Measurements from ENCODE around the gene C6orf47.

Gene C6orf47

GRCh38 chr6:31621320-31621939 lies 39.1 kb downstream of the C6orf47 start:
- TF ChIP-seq POLR2AphosphoS5 (IDR thresholded peaks at IDR 0.05; ENCODE audit: low read depth, low read length), result no peak
- no peak for TF ChIP-seq POLR2A (IDR thresholded peaks at IDR 0.05; ENCODE audit: low read depth, low read length)
- no peak for TF ChIP-seq SPI1 (IDR thresholded peaks at IDR 0.05; ENCODE audit: low read depth, low read length)
- TF ChIP-seq POU2F2 (IDR thresholded peaks at IDR 0.05; ENCODE audit: low read depth, low read length), result no peak
- TF ChIP-seq TAF1 (IDR thresholded peaks at IDR 0.05; ENCODE audit: low read depth, low read length), result no peak
- no peak for TF ChIP-seq PAX5 (IDR thresholded peaks at IDR 0.05; ENCODE audit: insufficient read depth, low read length, severe bottlenecking)
- DNase-seq (ENCODE audit: insufficient read length, low spot score), result no peak
- no peak for FAIRE-seq

- FAIRE-seq, result peak; percentile 40
- DNase-seq (ENCODE audit: insufficient read length, low spot score), result peak; percentile 75
- TF ChIP-seq TAF1 (IDR thresholded peaks at IDR 0.05; ENCODE audit: low read depth, low read length) (peak; percentile 93), POLR2A (IDR thresholded peaks at IDR 0.05; ENCODE audit: low read depth, low read length) (peak; percentile 24), PAX5 (IDR thresholded peaks at IDR 0.05; ENCODE audit: insufficient read depth, low read length, severe bottlenecking) (peak; percentile 3), POU2F2 (IDR thresholded peaks at IDR 0.05; ENCODE audit: low read depth, low read length) (0 out of 2 replicates have a peak, but pooled peaks have one; percentile 87), POLR2AphosphoS5 (IDR thresholded peaks at IDR 0.05; ENCODE audit: low read depth, low read length) (peak; percentile 82), SPI1 (IDR thresholded peaks at IDR 0.05; ENCODE audit: low read depth, low read length) (no peak)
These were observed 39.8 kb downstream of the C6orf47 start, which contains the start of gene PRRC2A for GRCh38 chr6:31620586-31621319. PRRC2A (plus strand) TSS chr6:31620715; CDS start chr6:31622790, 2,075 bp downstream.

GRCh38 chr6:31619805-31620585 lies 40.6 kb downstream of the C6orf47 start:
- TF ChIP-seq PAX5 (IDR thresholded peaks at IDR 0.05; ENCODE audit: insufficient read depth, low read length, severe bottlenecking) (no peak), POLR2A (IDR thresholded peaks at IDR 0.05; ENCODE audit: low read depth, low read length) (peak; percentile 90), TAF1 (IDR thresholded peaks at IDR 0.05; ENCODE audit: low read depth, low read length) (peak; percentile 63; the same call in 1 of the 2 replicates), POLR2AphosphoS5 (IDR thresholded peaks at IDR 0.05; ENCODE audit: low read depth, low read length) (peak; percentile 95), SPI1 (IDR thresholded peaks at IDR 0.05; ENCODE audit: low read depth, low read length) (no peak), POU2F2 (IDR thresholded peaks at IDR 0.05; ENCODE audit: low read depth, low read length) (peak; percentile 99)
- DNase-seq (ENCODE audit: insufficient read length, low spot score), result peak; percentile 89
- peak; percentile 96 for FAIRE-seq

- no peak for TF ChIP-seq POLR2AphosphoS5 (IDR thresholded peaks at IDR 0.05; ENCODE audit: low read depth, low read length)
- TF ChIP-seq TAF1 (IDR thresholded peaks at IDR 0.05; ENCODE audit: low read depth, low read length), result no peak
- TF ChIP-seq SPI1 (IDR thresholded peaks at IDR 0.05; ENCODE audit: low read depth, low read length), result no peak
- no peak for TF ChIP-seq POU2F2 (IDR thresholded peaks at IDR 0.05; ENCODE audit: low read depth, low read length)
- no peak for TF ChIP-seq PAX5 (IDR thresholded peaks at IDR 0.05; ENCODE audit: insufficient read depth, low read length, severe bottlenecking)
- TF ChIP-seq POLR2A (IDR thresholded peaks at IDR 0.05; ENCODE audit: low read depth, low read length), result no peak
- no peak for DNase-seq (ENCODE audit: insufficient read length, low spot score)
- peak; percentile 85 for FAIRE-seq
These were observed 43.6 kb downstream of the C6orf47 start for GRCh38 chr6:31617010-31617409.

DNA sequence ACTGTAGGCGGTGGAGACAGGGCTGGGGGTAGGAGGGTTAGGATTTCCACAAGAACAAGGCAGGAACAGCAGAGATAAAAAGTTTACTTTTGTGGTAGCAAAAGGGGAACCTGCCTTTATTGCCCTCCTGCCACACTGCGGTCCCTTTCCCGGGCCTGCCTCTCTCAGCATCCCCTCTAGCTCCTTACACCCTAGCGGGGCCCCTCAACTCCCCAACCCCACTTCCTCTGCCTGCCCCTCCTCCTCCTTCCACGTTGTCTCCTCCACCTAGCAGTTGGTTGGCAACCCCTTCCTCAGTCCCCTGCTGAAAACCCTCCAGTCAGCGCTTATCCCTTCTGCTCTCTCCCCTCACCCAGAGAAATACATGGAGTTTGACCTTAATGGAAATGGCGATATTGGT lies 44.8 kb downstream of the C6orf47 start:
- DNase-seq (ENCODE audit: insufficient read length, low spot score), result no peak
- TF ChIP-seq POU2F2 (IDR thresholded peaks at IDR 0.05; ENCODE audit: low read depth, low read length), result no peak
- TF ChIP-seq SPI1 (IDR thresholded peaks at IDR 0.05; ENCODE audit: low read depth, low read length), result peak; percentile 74
- peak; percentile 64 for TF ChIP-seq POLR2A (IDR thresholded peaks at IDR 0.05; ENCODE audit: low read depth, low read length)
- FAIRE-seq, result peak; percentile 64

GRCh38 chr6:31614684-31615578 lies 45.6 kb downstream of the C6orf47 start, which contains the start of gene AIF1:
AIF1 (plus strand) TSS chr6:31615234; CDS start chr6:31615330, 96 bp downstream.
- no peak for TF ChIP-seq PAX5 (IDR thresholded peaks at IDR 0.05; ENCODE audit: insufficient read depth, low read length, severe bottlenecking)
- TF ChIP-seq SPI1 (IDR thresholded peaks at IDR 0.05; ENCODE audit: low read depth, low read length), result 0 out of 2 replicates have a peak, but pooled peaks have one; percentile 42
- no peak for TF ChIP-seq TAF1 (IDR thresholded peaks at IDR 0.05; ENCODE audit: low read depth, low read length)
- no peak for TF ChIP-seq POLR2A (IDR thresholded peaks at IDR 0.05; ENCODE audit: low read depth, low read length)
- no peak for DNase-seq (ENCODE audit: insufficient read length, low spot score)
- no peak for FAIRE-seq

DNA sequence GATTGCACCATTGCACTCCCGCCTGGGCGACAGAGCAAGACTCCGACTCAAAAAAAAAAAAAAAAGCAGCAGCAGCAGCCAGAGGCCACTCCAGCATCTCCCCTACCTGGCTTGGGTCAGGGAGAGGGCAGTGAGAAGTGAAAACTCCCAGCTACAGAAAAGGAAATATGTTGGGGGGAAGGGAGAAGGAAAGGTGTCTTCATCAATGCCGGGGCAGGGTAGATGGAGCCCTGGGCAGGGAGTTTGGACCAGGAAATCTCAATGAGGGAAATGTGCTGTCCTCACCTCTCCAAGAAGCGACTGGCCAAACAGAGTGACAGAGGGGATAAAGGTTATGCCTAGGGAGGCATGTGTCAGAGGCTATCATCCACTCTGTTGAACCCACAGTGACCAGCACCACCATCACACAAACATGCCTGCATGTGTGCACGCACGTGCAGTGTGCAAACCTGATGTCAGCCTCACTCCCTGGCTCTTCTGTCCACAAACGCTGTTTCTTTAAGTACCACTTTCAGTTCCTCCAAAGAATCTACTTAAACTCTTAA lies 46.4 kb downstream of the C6orf47 start:
- peak; percentile 93 for TF ChIP-seq SPI1 (IDR thresholded peaks at IDR 0.05; ENCODE audit: low read depth, low read length)
- TF ChIP-seq POLR2A (IDR thresholded peaks at IDR 0.05; ENCODE audit: low read depth, low read length), result no peak
- FAIRE-seq (peak; percentile 97), DNase-seq (ENCODE audit: insufficient read length, low spot score) (no peak)

DNA sequence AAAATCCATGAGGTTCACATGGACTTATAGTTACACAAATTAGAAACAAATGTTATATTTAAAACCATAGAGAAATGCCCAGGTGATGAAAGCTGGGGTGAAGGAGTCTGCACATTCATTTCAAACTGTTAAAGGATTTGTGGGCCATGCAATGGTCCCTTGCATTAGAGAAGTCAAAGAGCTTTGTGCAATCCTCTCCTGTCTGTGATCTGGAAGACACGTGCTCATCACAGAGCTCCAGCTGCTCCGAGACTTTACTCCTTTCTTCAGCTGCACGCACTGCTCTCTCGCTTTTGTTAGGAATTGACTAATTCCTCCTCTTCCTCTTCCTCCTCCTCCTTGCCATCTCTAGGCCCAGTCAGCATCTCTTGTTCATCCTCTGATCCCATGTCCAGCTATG lies 49.6 kb downstream of the C6orf47 start:
- FAIRE-seq (no peak), DNase-seq (ENCODE audit: insufficient read length, low spot score) (no peak)
- no peak for TF ChIP-seq POLR2A (IDR thresholded peaks at IDR 0.05; ENCODE audit: low read depth, low read length)
- no peak for TF ChIP-seq POLR2AphosphoS5 (IDR thresholded peaks at IDR 0.05; ENCODE audit: low read depth, low read length)
- no peak for TF ChIP-seq SPI1 (IDR thresholded peaks at IDR 0.05; ENCODE audit: low read depth, low read length)
- TF ChIP-seq POU2F2 (IDR thresholded peaks at IDR 0.05; ENCODE audit: low read depth, low read length), result no peak
- no peak for TF ChIP-seq TAF1 (IDR thresholded peaks at IDR 0.05; ENCODE audit: low read depth, low read length)
- TF ChIP-seq PAX5 (IDR thresholded peaks at IDR 0.05; ENCODE audit: insufficient read depth, low read length, severe bottlenecking), result no peak
